Ecto neural progenitor cell (in vitro differentiated cells): ENCODE data around the gene NUAK1.

ENCODE experiments used
- DNase-seq: peaks from one replicate; pipeline ENCODE4 v3.0.0-alpha.2; 2018; ENCODE audit warnings: low spot score

The NUAK1 gene

GRCh38 chr12:106109168-106109910 is 29.4 kb downstream of the NUAK1 start:
- DNase-seq = no peak

- DNase-seq = no peak
These were observed 30.4 kb downstream of the NUAK1 start for GRCh38 chr12:106108185-106108835.

GRCh38 chr12:106107566-106107965 is 31.2 kb downstream of the NUAK1 start:
- DNase-seq = no peak

GRCh38 chr12:106106892-106107291 is 31.9 kb downstream of the NUAK1 start:
- no peak for DNase-seq

- no peak for DNase-seq
These were observed 32.6 kb downstream of the NUAK1 start for GRCh38 chr12:106106061-106106566.

- DNase-seq = no peak
These were observed 37.0 kb downstream of the NUAK1 start for GRCh38 chr12:106101803-106102202.

GRCh38 chr12:106098691-106099200 is 40.0 kb downstream of the NUAK1 start:
- DNase-seq = no peak

GRCh38 chr12:106097011-106097410 is 41.7 kb downstream of the NUAK1 start:
- no peak for DNase-seq

- no peak for DNase-seq
These were observed 42.4 kb downstream of the NUAK1 start for GRCh38 chr12:106096376-106096775.

- DNase-seq = no peak
These were observed 44.5 kb downstream of the NUAK1 start for GRCh38 chr12:106094304-106094703.

GRCh38 chr12:106093246-106093645 is 45.5 kb downstream of the NUAK1 start:
- DNase-seq = no peak

- no peak for DNase-seq
These were observed 47.3 kb downstream of the NUAK1 start for GRCh38 chr12:106091446-106091820.

GRCh38 chr12:106090591-106091445 is 47.9 kb downstream of the NUAK1 start:
- no peak for DNase-seq

GRCh38 chr12:106089935-106090334 is 48.8 kb downstream of the NUAK1 start:
- no peak for DNase-seq

- no peak for DNase-seq
These were observed 49.8 kb downstream of the NUAK1 start for GRCh38 chr12:106088811-106089485.

- DNase-seq = no peak
These were observed 50.4 kb downstream of the NUAK1 start for GRCh38 chr12:106088246-106088808.

- DNase-seq = no peak
These were observed 52.1 kb downstream of the NUAK1 start for GRCh38 chr12:106086696-106087095.

- no peak for DNase-seq
These were observed 53.5 kb downstream of the NUAK1 start for GRCh38 chr12:106085213-106085612.

GRCh38 chr12:106084759-106085158 is 54.0 kb downstream of the NUAK1 start:
- DNase-seq = no peak

- peak; percentile 76 for DNase-seq
These were observed 54.6 kb downstream of the NUAK1 start for GRCh38 chr12:106084014-106084671.
